HPDE6-E6E7 (cell line): ENCODE results near the gene MAPK8IP3.
"Not testable (repeated sequence)": the region's sequence is repeated elsewhere in the genome, so short reads cannot be mapped to it uniquely, and the experiment has no call there.

Experiments
- DNase-seq: peaks from one replicate; pipeline ENCODE4 v3.0.0; 2011; ENCODE audit warnings: missing footprints; ENCODE audit errors: extremely low spot score

Gene MAPK8IP3

DNA sequence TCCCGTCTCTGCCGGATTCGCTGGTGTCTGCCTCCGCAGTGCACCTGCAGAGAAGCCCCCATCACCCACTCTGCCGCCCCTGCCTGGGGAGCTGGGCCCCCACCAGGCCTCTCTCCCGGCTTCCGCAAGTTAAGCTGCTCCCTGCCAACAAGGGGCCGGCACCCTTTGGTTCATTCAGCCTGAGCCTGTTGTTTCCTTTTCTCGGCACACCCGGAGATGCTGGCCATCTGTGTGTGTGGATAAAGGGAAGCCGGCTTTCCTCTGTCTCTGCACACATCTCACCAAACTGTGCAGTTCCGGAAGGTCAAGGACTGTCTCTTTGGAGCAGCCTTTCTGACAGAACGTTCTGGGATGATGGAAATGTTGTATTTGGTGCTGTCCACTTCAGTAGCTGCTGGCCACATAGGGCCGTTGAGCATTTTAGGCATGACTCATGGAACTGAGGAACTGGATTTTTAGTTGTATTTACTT lies 6.8 kb downstream of the MAPK8IP3 start:
- DNase-seq: no peak

- DNase-seq: no peak
Observed at GRCh38 chr16:1713331-1713730, 7.3 kb downstream of the MAPK8IP3 start.

- no peak for DNase-seq
Observed at GRCh38 chr16:1713933-1714332, 7.9 kb downstream of the MAPK8IP3 start.

DNA sequence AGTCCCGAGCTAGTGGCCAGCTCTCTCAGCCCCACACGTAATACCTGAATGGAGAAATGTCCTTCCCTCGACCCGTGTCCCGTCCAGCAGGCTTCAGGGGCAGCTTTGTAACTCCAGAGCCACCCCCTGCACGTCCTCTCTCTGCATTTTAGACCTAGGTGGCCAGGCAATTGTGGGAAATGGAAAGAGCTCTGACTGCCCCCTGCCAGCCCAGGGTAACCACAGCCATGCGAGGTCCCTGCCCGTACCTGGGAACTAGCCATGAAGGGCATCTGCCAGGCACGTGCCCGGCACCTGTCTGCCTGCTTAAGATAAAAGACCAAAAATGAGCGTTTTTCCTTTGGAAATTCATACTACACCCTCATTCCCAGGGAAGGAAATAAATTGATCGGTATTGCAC lies 9.2 kb downstream of the MAPK8IP3 start:
- DNase-seq: no peak

DNA sequence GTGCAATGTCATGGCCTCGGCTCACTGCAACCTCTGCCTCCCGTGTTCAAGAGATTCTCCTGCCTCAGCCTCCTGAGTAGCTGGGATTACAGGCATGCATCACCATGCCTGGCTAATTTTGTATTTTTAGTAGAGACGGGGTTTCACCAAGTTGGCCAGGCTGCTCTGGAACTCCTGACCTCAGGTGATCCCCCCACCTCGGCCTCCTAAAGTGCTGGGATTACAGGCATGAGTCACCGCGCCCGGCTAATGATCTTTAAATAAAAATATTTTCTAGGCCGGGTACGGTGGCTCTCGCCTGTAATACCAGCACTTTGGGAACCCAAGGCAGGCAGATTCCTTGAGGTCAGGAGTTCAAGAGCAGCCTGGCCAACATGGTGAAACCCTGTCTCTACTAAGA lies 12.2 kb downstream of the MAPK8IP3 start:
- not testable (repeated sequence) for DNase-seq

- not testable (repeated sequence) for DNase-seq
Observed at GRCh38 chr16:1719559-1720229, 13.7 kb downstream of the MAPK8IP3 start.

DNA sequence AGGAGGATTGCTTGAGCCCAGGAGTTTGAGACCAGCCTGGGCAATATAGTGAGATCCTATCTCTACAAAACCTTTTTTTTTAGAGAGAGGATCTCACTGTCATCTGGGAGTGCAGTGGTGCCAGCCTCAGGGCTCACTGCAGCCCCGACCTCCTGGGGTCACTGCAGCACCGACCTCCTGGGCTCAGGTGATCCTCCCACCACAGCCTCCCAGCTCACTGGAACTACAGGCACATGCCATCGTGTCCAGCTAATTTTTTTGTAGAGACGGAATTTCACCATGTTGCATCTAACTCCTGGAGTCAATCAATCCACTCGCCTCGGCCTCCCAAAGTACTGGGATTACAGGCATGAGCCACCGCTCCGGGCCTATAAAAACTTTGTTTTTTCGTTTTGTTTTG lies 15.4 kb downstream of the MAPK8IP3 start:
- no peak for DNase-seq

- no peak for DNase-seq
Observed at GRCh38 chr16:1723450-1724147, 17.6 kb downstream of the MAPK8IP3 start.

GRCh38 chr16:1724491-1724890 lies 18.5 kb downstream of the MAPK8IP3 start:
- DNase-seq: no peak

DNA sequence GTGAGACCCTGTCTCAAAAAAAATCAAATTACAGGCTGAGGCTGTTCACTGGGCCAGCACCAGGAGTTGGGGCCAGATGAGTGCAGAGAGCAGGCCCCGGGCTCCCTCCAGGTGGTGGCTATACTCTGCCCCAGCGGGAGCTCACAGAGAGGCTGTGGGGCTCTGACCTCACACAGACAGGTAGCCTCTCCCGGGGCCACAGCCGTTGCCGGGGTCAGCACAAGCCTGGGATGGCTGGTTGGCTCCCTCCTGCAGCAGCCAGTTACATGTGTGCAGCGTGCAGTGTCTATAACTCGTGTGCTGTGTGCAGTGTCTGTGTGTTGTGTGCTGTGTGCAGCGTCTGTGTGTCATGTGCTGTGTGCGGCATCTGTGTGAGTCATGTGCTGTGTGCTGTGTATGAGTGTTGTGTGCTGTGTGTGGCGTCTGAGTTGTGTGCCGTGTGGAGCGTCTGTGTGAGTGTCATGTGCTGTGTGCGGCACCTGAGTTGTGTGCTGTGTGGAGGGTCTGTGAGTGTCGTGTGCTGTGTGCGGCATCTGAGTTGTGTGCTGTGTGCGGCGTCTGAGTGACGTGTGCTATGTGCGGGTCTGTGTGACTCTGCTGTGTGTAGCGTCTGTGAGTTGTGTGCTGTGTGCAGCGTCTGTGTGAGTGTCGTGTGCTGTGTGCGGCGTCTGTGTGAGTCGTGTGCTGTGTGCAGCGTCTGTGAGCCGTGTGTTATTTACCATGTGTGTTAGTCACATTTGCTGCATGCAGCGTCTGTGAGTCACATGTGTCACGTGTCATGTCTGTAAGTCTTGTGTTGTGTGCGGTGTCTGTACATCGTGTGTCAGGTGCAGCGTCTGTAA lies 20.9 kb downstream of the MAPK8IP3 start:
- no peak for DNase-seq

DNA sequence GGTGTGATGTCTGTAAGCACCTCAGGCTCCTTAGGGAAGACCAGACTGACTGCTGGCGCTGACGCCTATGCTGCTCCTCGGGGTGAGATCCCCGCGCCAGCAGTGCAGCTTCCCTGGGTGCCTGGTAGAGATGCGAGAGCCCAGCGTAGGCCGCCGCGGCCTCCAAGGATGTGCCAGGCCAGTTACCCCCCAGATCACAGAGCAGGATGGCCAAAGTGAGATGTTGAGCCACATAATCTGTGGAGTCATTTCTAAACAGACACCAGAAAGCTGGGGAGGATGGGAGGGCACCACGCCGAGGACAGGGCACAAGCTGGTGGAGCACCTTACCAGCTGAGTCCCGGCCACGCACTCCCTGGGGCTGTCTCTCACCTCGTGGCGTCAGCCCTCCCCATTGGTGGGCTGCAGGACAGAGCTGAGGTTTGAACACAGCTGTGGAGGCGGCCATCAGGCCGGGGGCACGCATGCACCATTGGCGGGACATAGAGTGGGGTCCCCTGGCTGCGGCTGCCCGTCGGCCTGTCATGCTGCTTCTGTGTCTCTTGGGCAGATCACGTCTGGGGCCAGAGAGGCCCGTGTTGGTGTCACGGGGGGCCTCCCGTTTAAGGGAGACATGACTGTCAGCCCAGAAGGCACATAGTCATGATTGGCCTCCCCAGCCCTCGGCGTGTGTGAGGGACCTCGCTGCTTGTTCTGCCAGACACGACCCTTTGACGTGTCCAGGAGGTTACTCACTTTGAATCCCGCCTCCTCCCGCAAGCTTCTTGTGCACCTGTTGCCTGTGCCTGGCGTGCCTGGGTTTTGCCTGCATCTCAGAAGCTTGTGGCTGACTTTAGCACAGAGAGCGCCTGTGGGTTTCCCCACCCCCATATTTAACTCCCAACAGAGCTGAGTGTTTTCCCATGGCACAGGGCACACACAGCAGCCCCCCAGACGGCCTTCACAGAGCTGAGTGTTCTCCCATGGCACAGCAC lies 21.9 kb downstream of the MAPK8IP3 start:
- no peak for DNase-seq

- no peak for DNase-seq
Observed at GRCh38 chr16:1729026-1729425, 23.0 kb downstream of the MAPK8IP3 start.

DNA sequence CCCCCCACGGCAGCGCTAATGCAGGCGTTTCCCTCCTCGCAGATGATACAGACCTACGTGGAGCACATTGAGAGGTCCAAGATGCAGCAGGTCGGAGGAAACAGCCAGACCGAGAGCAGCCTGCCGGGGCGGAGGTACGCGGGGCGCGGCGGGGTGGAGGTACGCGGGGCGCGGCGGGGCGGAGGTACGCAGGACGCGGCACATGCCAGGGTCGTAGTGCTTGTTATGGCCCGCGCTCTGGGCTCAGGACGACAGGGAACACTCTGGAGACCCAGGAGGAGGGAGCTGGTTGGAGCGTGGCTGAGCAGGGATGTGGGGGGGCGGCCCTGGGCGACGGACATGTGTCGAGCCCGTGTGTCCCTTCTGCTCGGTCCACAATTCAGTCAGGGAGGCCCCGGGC lies 23.4 kb downstream of the MAPK8IP3 start:
- DNase-seq: no peak

GRCh38 chr16:1731073-1731472 lies 25.1 kb downstream of the MAPK8IP3 start:
- no peak for DNase-seq

DNA sequence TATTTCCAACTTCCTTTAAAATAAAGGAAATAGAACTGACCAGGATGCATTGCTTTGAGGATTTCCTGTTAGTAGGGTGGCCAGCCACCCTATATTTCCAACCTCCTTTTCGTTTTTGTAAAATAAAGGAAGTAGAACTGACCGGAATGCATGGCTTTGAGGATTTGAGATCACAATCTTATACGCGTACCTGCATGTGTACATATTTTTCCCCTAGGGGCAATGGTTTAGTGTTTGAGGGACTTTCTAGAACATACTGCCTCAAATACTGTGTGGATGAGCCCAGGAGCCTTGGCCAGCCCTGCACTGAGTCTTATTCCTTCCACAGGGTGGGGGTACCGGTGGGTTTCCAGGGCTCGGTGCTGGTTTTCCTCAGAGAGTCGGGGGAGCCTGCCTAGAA lies 25.6 kb downstream of the MAPK8IP3 start:
- no peak for DNase-seq

- no peak for DNase-seq
Observed at GRCh38 chr16:1732071-1732470, 26.1 kb downstream of the MAPK8IP3 start.

DNA sequence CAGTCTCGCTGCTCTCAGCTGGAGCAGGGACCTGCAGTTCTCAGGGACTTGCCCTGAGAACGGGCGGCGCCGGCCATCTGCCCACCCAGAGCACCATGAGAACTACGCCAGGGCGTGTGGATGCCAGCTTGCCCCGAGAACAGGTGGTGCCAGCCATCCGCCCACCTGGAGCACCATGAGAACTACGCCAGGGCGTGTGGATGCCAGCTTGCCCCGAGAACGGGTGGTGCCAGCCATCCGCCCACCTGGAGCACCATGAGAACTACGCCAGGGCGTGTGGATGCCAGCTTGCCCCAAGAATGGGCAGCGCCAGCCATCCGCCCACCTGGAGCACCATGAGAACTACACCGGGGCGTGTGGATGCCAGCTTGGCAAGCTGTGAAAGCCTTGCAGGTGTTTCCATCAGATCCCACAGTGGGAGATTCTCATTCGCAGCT lies 26.6 kb downstream of the MAPK8IP3 start:
- DNase-seq: not testable (repeated sequence)

GRCh38 chr16:1734123-1734522 lies 28.1 kb downstream of the MAPK8IP3 start:
- DNase-seq: no peak

DNA sequence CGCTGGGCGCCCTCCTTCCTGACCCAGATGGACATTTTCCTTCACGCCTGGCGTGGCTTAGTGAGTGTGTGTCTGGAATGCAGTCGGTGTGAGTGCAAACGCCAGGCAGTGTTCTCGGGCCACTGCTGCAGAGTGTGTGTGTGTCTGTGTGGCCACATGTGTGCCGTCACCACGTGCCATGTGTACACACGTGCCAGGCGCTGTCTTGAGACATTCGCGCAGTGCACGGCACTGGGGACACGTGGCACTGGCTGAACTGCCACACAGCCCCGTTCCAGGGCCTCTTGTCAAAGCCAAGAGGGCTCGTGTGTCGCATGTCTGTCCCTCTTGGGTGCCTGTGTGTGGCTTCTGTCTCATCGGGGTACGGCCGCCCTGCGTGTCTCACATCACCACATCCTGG lies 28.8 kb downstream of the MAPK8IP3 start:
- no peak for DNase-seq

DNA sequence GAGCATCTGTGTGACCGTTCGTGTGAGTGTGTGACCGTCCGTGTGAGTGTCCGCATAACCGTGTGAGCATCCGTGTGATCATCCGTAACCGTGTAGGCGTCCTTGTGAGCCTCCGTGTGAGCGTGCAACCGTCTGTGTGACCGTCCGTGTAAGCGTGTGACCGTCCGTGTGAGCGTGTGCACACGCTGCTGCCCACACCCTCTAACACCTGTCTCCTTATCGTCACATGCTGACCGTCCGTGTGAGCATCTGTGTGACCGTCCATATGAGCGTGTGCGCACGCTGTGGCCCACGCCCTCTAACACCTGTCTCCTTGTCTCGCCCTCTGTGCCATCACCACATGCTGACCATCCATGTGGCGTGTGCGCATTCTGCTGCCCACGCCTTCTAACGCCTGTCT lies 34.2 kb downstream of the MAPK8IP3 start:
- no peak for DNase-seq

DNA sequence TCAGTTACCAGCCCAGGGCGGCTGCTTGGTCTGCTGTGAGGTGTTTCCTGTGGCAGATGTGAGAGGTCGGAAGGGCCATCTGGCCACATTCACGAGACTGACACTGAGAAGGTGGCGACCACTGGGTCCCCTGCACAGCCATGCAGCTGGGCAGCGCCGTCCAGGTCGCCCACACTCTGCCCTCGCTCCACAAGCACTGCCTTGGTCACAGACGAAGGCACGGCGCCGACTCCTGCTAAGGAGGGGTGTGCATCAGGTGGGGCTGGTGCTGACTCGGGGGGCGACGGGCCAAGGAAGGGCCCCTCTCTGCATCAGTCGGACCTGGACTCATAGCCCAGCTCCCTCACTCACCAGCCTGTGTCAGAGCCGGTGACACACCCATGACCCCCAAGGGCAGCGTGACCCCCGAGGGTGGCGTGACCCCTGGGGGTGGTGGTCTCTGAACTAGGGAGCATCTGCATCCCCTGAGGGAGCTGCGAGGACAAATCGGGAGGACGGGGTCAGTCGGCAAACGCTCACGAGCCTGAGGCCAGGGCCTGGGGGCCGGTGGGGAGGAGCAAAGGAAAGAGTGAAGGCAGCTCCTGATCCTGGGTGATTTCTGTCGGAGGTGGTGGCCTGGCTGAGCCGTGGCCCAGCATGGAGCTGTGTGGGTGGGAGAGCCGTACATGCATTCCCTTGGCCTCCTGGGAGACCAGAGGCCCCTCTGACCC lies 34.9 kb downstream of the MAPK8IP3 start:
- DNase-seq: no peak
